Stimulated activated naive CD4-positive, alpha-beta T cell treated with Interleukin-2 at 50 U/mL for 16 hours (primary cell): ENCODE results near the gene C1orf210.

Source experiments
- DNase-seq: peaks from one replicate; lab custom pipeline; 2025; lab: John Stamatoyannopoulos, UW

The C1orf210 gene

GRCh38 chr1:43250351-43250761 lies 35.0 kb downstream of the C1orf210 start:
- DNase-seq = no peak

- no peak for DNase-seq
Observed at GRCh38 chr1:43247256-43247921, 38.0 kb downstream of the C1orf210 start.

- no peak for DNase-seq
Observed at GRCh38 chr1:43246466-43247213, 38.7 kb downstream of the C1orf210 start.

GRCh38 chr1:43243299-43243698 lies 42.1 kb downstream of the C1orf210 start:
- DNase-seq = no peak

- no peak for DNase-seq
Observed at GRCh38 chr1:43241413-43241836, 44.0 kb downstream of the C1orf210 start.

GRCh38 chr1:43239484-43239883 lies 45.9 kb downstream of the C1orf210 start:
- DNase-seq = no peak

- DNase-seq = no peak
Observed at GRCh38 chr1:43238991-43239469, 46.4 kb downstream of the C1orf210 start.

GRCh38 chr1:43238085-43238484 lies 47.3 kb downstream of the C1orf210 start:
- no peak for DNase-seq

- no peak for DNase-seq
Observed at GRCh38 chr1:43237121-43237520, 48.3 kb downstream of the C1orf210 start.

GRCh38 chr1:43235451-43236121 lies 49.8 kb downstream of the C1orf210 start:
- DNase-seq = no peak

GRCh38 chr1:43235040-43235439 lies 50.3 kb downstream of the C1orf210 start:
- no peak for DNase-seq

GRCh38 chr1:43234267-43234666 lies 51.1 kb downstream of the C1orf210 start:
- no peak for DNase-seq

- no peak for DNase-seq
Observed at GRCh38 chr1:43233631-43234030, 51.8 kb downstream of the C1orf210 start.

- DNase-seq = no peak
Observed at GRCh38 chr1:43232482-43232881, 52.9 kb downstream of the C1orf210 start.

GRCh38 chr1:43232074-43232473 lies 53.3 kb downstream of the C1orf210 start:
- DNase-seq = no peak
